Small intestine (tissue), 16 donors: Measurements from ENCODE around the gene ZNF749. TPM values are rescaled to one million over a fixed set of nuclear protein-coding genes. Genes with fewer than 3 reads are reported as not detected.

Source experiments
- DNase-seq, 2 donors: peaks; one replicate each; pipeline versions ENCODE4 v3.0.0 to v3.0.0-alpha.2; 2013
- FAIRE-seq: peaks from 2 replicates; lab custom pipeline; 2012; peaks lifted over from hg19 to GRCh38; lab: Jason Lieb, UNC
- H3K27ac ChIP-seq, 3 donors: one replicate each; pipeline ENCODE4 v1.5.1; 2013; ENCODE audit warnings: low read length in 2 of 3, mild to moderate bottlenecking in 2 of 3, control low read depth in 1 of 3, inconsistent platforms in 1 of 3, low read depth in 1 of 3, moderate library complexity in 1 of 3
- H3K27me3 ChIP-seq, 3 donors: one replicate each; pipeline ENCODE4 v1.6.1; 2013; ENCODE audit warnings: low read length in 3 of 3, inconsistent platforms in 1 of 3; ENCODE audit not compliant: control insufficient read depth in 3 of 3, insufficient read depth in 3 of 3
- H3K36me3 ChIP-seq, 3 donors: one replicate each; pipeline ENCODE4 v1.6.1; 2013; ENCODE audit warnings: low read length in 3 of 3, inconsistent platforms in 1 of 3, low read depth in 1 of 3, mild to moderate bottlenecking in 1 of 3, moderate library complexity in 1 of 3; ENCODE audit not compliant: control insufficient read depth in 3 of 3, insufficient read depth in 2 of 3
- H3K4me1 ChIP-seq, 3 donors: one replicate each; pipeline ENCODE4 v1.6.1; 2013; ENCODE audit warnings: low read length in 2 of 3, inconsistent platforms in 1 of 3, low read depth in 1 of 3, mild to moderate bottlenecking in 1 of 3, moderate library complexity in 1 of 3; ENCODE audit not compliant: control insufficient read depth in 3 of 3, insufficient read depth in 2 of 3
- H3K4me3 ChIP-seq, 3 donors: one replicate each; pipeline ENCODE4 v1.5.1; 2013; ENCODE audit warnings: low read length in 3 of 3, control low read depth in 1 of 3, inconsistent platforms in 1 of 3, low read depth in 1 of 3, mild to moderate bottlenecking in 1 of 3, moderate library complexity in 1 of 3
- H3K9me3 ChIP-seq, 2 donors: one replicate each; pipeline ENCODE4 v1.6.1; 2013; ENCODE audit warnings: low read depth in 1 of 2, low read length in 1 of 2; ENCODE audit not compliant: control insufficient read depth in 2 of 2, insufficient read depth in 1 of 2
- WGBS, 3 donors: extraction: QIAGEN DNeasy Blood & Tissue Kit; methylation state at CpG; one replicate each; pipeline ENCODE4 v1.1.7; 2013; 5-methylcytosine and 5-hydroxymethylcytosine counted together
- long read RNA-seq, 10 donors: transcript quantifications; one replicate each; lab custom pipeline, GENCODE V29; 2026
- polyA plus RNA-seq, 4 donors: library from polyadenylated mRNA; stranded (reverse) in 3 of 4; unstranded in 1 of 4; fragments of 200-250 nt in 3 of 4; fragments of 120-200 nt in 1 of 4; gene quantifications; one replicate each; pipeline versions ENCODE4 v1.2.1 to v1.2.3, GENCODE V29; 2013
- donor health status: healthy with polysubstance abuse.
- donor health status: control.
- donor health status: control.
- donor health status: Bipolar disorder and iron deficiency.
- donor health status: healthy.

Gene ZNF749
- polyA plus RNA-seq, result 10 to 100 TPM in 2 of 4 donors, 1 to 10 TPM in 2; 7.6 to 17.2 (median 11.3) TPM
- long read RNA-seq, donor 1, transcript ZNF749-203 (2 exons, 677 nt), result major isoform, 10 of 12 reads
- long read RNA-seq, donor 1, partial matches to known transcripts, result 0 of 12 reads
- long read RNA-seq, donor 1, other reads (novel, unspliced or antisense), result 0 of 12 reads
- long read RNA-seq, donor 2, partial matches to known transcripts, result 0 of 3 reads
- long read RNA-seq, donor 2, other reads (novel, unspliced or antisense), result 0 of 3 reads
- long read RNA-seq, donor 3, transcript ZNF749-203 (2 exons, 677 nt), result major isoform, 5 of 11 reads
- long read RNA-seq, donor 3, partial matches to known transcripts, result 0 of 11 reads
- long read RNA-seq, donor 3, other reads (novel, unspliced or antisense), result 5 of 11 reads
- long read RNA-seq, donor 4, result 0 reads
- long read RNA-seq, donor 5, result 0 reads
- long read RNA-seq, donor 6, transcript ZNF749-203 (2 exons, 677 nt), result major isoform, 6 of 15 reads
- long read RNA-seq, donor 6, partial matches to known transcripts, result 0 of 15 reads
- long read RNA-seq, donor 6, other reads (novel, unspliced or antisense), result 7 of 15 reads
- long read RNA-seq, donor 7, partial matches to known transcripts, result 0 of 9 reads
- long read RNA-seq, donor 7, other reads (novel, unspliced or antisense), result 6 of 9 reads
- long read RNA-seq, donor 8, partial matches to known transcripts, result 0 of 1 reads
- long read RNA-seq, donor 8, other reads (novel, unspliced or antisense), result 0 of 1 reads
- long read RNA-seq, donor 9, partial matches to known transcripts, result 0 of 2 reads
- long read RNA-seq, donor 9, other reads (novel, unspliced or antisense), result 0 of 2 reads
- long read RNA-seq, donor 10, partial matches to known transcripts, result 0 of 3 reads
- long read RNA-seq, donor 10, other reads (novel, unspliced or antisense), result 0 of 3 reads

- H3K27me3 ChIP-seq, result no peaks in the 10 kb centered on the region
- peak; percentile 41 for FAIRE-seq
- WGBS, 3 donors, result 0% methylated on average over 60 to 61 of the region's 61 CpGs
Measured at GRCh38 chr19:57435062-57435978, at the start of gene ZNF749. TSS of gene ZNF749 (plus strand) at chr19:57435325. CDS start at chr19:57435579, 254 bp downstream.

GRCh38 chr19:57389194-57389729, 45.9 kb upstream of the ZNF749 start:
- Histone ChIP-seq H3K4me3 (peak overlapping the region in 2 of 3 donors; percentile 73 to 89), H3K27me3 (no peaks in the 10 kb centered on the region), H3K4me1 (peaks cover 0 to 4% (median 0%) of the 10 kb centered on the region in 3 donors), H3K9me3 (peaks cover 0 to 12% of the 10 kb centered on the region in 2 donors), H3K36me3 (peaks cover 0 to 12% (median 3%) of the 10 kb centered on the region in 3 donors), H3K27ac (peak overlapping the region in 2 of 3 donors; percentile 67 to 96)
- 59 to 60% (median 59%) methylated on average over 11 of the region's 11 CpGs for WGBS, 3 donors
- DNase-seq (no peak), FAIRE-seq (no peak)

More at GRCh38 chr19:57435062-57435978, at the start of gene ZNF749:
- H3K27ac ChIP-seq, result peak within 1 kb of the TSS; percentile 84 to 91 (median 85)
- peaks cover 3 to 19% (median 3%) of the 10 kb centered on the region in 3 donors for H3K36me3 ChIP-seq
- H3K4me1 ChIP-seq, result peaks cover 0 to 11% (median 7%) of the 10 kb centered on the region in 3 donors
- peak; percentile 99 for DNase-seq
- peaks cover 0 to 27% of the 10 kb centered on the region in 2 donors for H3K9me3 ChIP-seq
- peak within 1 kb of the TSS; percentile 63 to 80 (median 74) for H3K4me3 ChIP-seq

- peaks cover 0 to 18% of the 10 kb centered on the region in 2 donors for H3K9me3 ChIP-seq
- H3K27ac ChIP-seq, result peak within 1 kb of the TSS; percentile 51 to 96 (median 90)
- 1% methylated on average over 50 of the region's 50 CpGs for WGBS, 3 donors
- no peaks in the 10 kb centered on the region for H3K27me3 ChIP-seq
- peaks cover 0 to 4% (median 0%) of the 10 kb centered on the region in 3 donors for H3K4me1 ChIP-seq
- FAIRE-seq, result no peak
- peaks cover 0 to 16% (median 5%) of the 10 kb centered on the region in 3 donors for H3K36me3 ChIP-seq
- peak within 1 kb of the TSS; percentile 61 to 89 (median 73) for H3K4me3 ChIP-seq
- peak; percentile 96 to 99 for DNase-seq
Measured at GRCh38 chr19:57389730-57390598, 45.2 kb upstream of the ZNF749 start, which contains the start of gene ZNF548. TSS of gene ZNF548 (plus strand) at chr19:57389854. CDS start at chr19:57390100, 246 bp downstream.

- 92% methylated on average over 5 of the region's 5 CpGs for WGBS, 3 donors
- Histone ChIP-seq H3K27me3 (no peaks in the 10 kb centered on the region), H3K4me1 (peaks cover 0 to under 1% (median 0%) of the 10 kb centered on the region in 3 donors), H3K4me3 (no peak overlapping the region), H3K9me3 (peaks cover 0 to 53% of the 10 kb centered on the region in 2 donors), H3K27ac (no peak overlapping the region), H3K36me3 (peaks cover 10 to 46% (median 44%) of the 10 kb centered on the region in 3 donors)
- DNase-seq, result no peak
- no peak for FAIRE-seq
Measured at GRCh38 chr19:57395710-57396109, 39.4 kb upstream of the ZNF749 start.

GRCh38 chr19:57398868-57399267, 36.3 kb upstream of the ZNF749 start:
- H3K4me1 ChIP-seq, result no peaks in the 10 kb centered on the region
- DNase-seq (no peak), FAIRE-seq (no peak)
- H3K4me3 ChIP-seq, result no peak overlapping the region
- 96 to 97% (median 97%) methylated on average over 5 of the region's 5 CpGs for WGBS, 3 donors
- peaks cover 0 to 61% of the 10 kb centered on the region in 2 donors for H3K9me3 ChIP-seq
- H3K27me3 ChIP-seq, result no peaks in the 10 kb centered on the region
- no peak overlapping the region for H3K27ac ChIP-seq
- H3K36me3 ChIP-seq, result peaks cover 10 to 43% (median 42%) of the 10 kb centered on the region in 3 donors

GRCh38 chr19:57403737-57404563, 31.2 kb upstream of the ZNF749 start:
- no peak for DNase-seq

More at GRCh38 chr19:57403737-57404563, 31.2 kb upstream of the ZNF749 start:
- FAIRE-seq, result no peak
- Histone ChIP-seq H3K9me3 (peaks cover 0 to 23% of the 10 kb centered on the region in 2 donors), H3K27ac (no peak overlapping the region), H3K36me3 (peaks cover 3 to 7% (median 6%) of the 10 kb centered on the region in 3 donors), H3K4me3 (no peak overlapping the region), H3K4me1 (no peaks in the 10 kb centered on the region), H3K27me3 (no peaks in the 10 kb centered on the region)
- 91 to 92% (median 92%) methylated on average over 9 of the region's 9 CpGs for WGBS, 3 donors
